Uterus (tissue), 4 donors: ENCODE results near the gene LYPD6B. TPM values are rescaled to one million over a fixed set of nuclear protein-coding genes. Genes with fewer than 3 reads are reported as not detected.

ENCODE experiments used
- DNase-seq, 2 donors: peaks; one replicate each; pipeline ENCODE4 v3.0.0-alpha.2; 2019 to 2020
- H3K27ac ChIP-seq, 2 donors: fragments of 200-600 bp; sonication (generic); 1 replicate in 1 of 2; 2 replicates in 1 of 2; pipeline ENCODE4 v1.5.1; 2016 to 2018
- H3K27me3 ChIP-seq, 2 donors: fragments of 200-600 bp; sonication (generic); one replicate each; pipeline ENCODE4 v1.5.1; 2018 to 2019; ENCODE audit warnings: control low read depth in 1 of 2
- H3K36me3 ChIP-seq, 2 donors: fragments of 200-600 bp; sonication (generic); one replicate each; pipeline ENCODE4 v1.5.1; 2019; ENCODE audit warnings: control low read depth in 1 of 2
- H3K4me1 ChIP-seq, 2 donors: fragments of 200-600 bp; sonication (generic); one replicate each; pipeline ENCODE4 v1.5.1; 2018 to 2019; ENCODE audit warnings: control low read depth in 1 of 2
- H3K4me3 ChIP-seq, 2 donors: fragments of 200-600 bp; sonication (generic); 1 replicate in 1 of 2; 2 replicates in 1 of 2; pipeline ENCODE4 v1.5.1; 2018 to 2019; ENCODE audit warnings: mild to moderate bottlenecking in 1 of 2
- H3K9me3 ChIP-seq, 2 donors: fragments of 200-600 bp; sonication (generic); one replicate each; pipeline ENCODE4 v1.5.1; 2019; ENCODE audit warnings: control low read depth in 1 of 2
- POLR2A ChIP-seq, 2 donors: fragments of 450-650 bp; IDR thresholded peaks; one replicate each; pipeline ENCODE4 v1.6.1; 2016; ENCODE audit warnings: antibody characterized with exemption in 2 of 2, mild to moderate bottlenecking in 1 of 2, moderate library complexity in 1 of 2
- intact Hi-C: fragments of 100-400 bp; cut with DNase I; formaldehyde crosslinking; loops from one replicate; pipeline ENCODE4 v1.15.1; 2023; ENCODE audit warnings: low total_unique reads
- total RNA-seq, 4 donors: library from RNA; depleted of rRNA in 3 of 4; stranded (reverse); fragments of >200 nt in 3 of 4; gene quantifications; one replicate each; pipeline versions ENCODE4 v1.1.0 to v1.2.4, GENCODE V29; 2014 to 2023
- TF ChIP-seq, protein P1 (sequence below), 4 experiments: fragments of 200-600 bp in 2 of 4; fragments of 450-650 bp in 2 of 4; sonication (generic) in 2 of 4; IDR thresholded peaks; one replicate each; pipeline ENCODE4 v1.5.1; 2016 to 2019; ENCODE audit warnings: antibody characterized with exemption in 4 of 4, mild to moderate bottlenecking in 2 of 4, moderate library complexity in 1 of 4
- donor health status: DM: yes; HTN: yes; CAD: no.

LYPD6B gene
- total RNA-seq, 4 donors from 2014 or later = 0.27 to 9.8 TPM; not detected in 2

- Histone ChIP-seq H3K27ac (no peak overlapping the region), H3K9me3 (no peaks in the 10 kb centered on the region), H3K4me3 (no peak overlapping the region), H3K36me3 (no peaks in the 10 kb centered on the region), H3K27me3 (no peaks in the 10 kb centered on the region), H3K4me1 (no peaks in the 10 kb centered on the region)
- DNase-seq = no peak
- intact Hi-C loops = no loop called here
- no peak for TF ChIP-seq POLR2A (IDR thresholded peaks at IDR 0.05)
- TF ChIP-seq, protein P1, sequence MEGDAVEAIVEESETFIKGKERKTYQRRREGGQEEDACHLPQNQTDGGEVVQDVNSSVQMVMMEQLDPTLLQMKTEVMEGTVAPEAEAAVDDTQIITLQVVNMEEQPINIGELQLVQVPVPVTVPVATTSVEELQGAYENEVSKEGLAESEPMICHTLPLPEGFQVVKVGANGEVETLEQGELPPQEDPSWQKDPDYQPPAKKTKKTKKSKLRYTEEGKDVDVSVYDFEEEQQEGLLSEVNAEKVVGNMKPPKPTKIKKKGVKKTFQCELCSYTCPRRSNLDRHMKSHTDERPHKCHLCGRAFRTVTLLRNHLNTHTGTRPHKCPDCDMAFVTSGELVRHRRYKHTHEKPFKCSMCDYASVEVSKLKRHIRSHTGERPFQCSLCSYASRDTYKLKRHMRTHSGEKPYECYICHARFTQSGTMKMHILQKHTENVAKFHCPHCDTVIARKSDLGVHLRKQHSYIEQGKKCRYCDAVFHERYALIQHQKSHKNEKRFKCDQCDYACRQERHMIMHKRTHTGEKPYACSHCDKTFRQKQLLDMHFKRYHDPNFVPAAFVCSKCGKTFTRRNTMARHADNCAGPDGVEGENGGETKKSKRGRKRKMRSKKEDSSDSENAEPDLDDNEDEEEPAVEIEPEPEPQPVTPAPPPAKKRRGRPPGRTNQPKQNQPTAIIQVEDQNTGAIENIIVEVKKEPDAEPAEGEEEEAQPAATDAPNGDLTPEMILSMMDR (IDR thresholded peaks at IDR 0.05) = no peak
Measured at GRCh38 chr2:149136111-149136510, 97.6 kb downstream of the LYPD6B start.

GRCh38 chr2:149141046-149141445, 102.5 kb downstream of the LYPD6B start:
- Histone ChIP-seq H3K9me3 (no peaks in the 10 kb centered on the region), H3K4me1 (no peaks in the 10 kb centered on the region), H3K27me3 (no peaks in the 10 kb centered on the region), H3K4me3 (no peak overlapping the region), H3K36me3 (no peaks in the 10 kb centered on the region), H3K27ac (no peak overlapping the region)
- DNase-seq = no peak
- TF ChIP-seq POLR2A (IDR thresholded peaks at IDR 0.05) = no peak
- TF ChIP-seq, protein P1 (IDR thresholded peaks at IDR 0.05) = no peak
- intact Hi-C loops = no loop called here

DNA sequence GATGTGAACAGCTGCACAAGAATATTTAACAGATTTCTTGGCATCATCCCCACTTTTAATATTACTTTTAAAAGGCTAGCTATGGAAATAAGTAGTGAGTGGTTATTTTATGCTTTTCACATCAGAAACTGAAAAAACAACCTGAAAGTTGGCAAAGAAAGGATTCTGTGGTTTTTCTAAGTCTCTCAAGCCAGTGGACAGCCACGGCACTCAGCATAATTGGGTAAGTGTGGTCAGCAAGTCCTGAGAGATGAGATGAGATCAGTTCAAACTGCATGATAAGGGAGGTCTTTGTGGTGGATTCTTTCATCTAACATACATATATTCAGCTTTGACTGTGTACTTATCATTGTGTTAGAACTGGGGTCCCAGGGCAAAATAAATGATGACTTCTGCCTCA, 105.2 kb downstream of the LYPD6B start:
- no peak for DNase-seq
- no peak for TF ChIP-seq POLR2A (IDR thresholded peaks at IDR 0.05)
- TF ChIP-seq, protein P1 (IDR thresholded peaks at IDR 0.05) = no peak
- intact Hi-C loops = no loop called here

DNA sequence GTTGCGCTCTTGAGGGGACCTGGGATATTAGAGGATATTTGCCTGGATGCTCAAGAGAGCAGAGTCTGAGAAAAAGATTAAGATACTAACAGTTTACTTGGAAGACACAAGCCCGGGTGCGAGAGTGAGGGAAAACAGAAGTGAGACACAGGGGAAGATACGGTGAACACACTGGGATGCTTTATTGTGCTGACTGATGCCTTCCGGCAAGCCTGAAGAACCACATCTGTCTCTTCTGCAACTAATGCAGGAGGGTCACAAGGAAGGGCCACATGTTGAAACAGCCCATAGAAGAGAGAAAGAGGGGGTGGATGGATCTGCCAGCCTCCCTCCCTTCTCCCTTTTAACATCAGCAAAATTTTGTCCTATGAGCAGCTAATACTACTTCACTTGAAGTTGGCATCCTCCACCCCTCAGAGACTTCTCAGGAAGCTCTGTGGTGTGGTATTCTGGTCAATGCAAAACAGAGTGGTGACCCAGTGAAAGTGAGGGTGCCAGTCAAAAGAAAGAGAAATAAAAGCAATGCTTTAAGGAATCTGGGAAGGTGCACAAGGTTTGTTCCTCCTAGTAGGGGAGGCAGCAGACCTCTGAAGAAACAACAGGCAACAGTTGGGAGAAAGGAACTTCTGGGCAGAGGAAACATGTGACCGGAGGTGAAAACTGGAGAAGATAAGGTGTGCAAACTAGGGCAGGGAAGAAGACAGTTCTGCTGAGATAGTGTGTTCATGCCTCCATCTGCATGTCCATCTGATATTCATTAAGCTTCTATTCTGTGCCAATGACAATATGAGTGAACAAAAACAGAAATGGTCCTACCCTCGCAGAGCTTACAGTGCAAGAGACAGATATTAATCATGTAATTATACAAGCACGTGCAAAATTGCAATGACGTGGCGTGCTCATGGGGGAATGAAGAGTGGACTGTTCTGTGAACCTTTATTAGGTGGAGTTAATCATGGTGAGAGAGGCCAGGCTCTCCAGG, 107.1 kb downstream of the LYPD6B start:
- Histone ChIP-seq H3K4me3 (no peak overlapping the region), H3K27me3 (no peaks in the 10 kb centered on the region), H3K9me3 (no peaks in the 10 kb centered on the region), H3K36me3 (no peaks in the 10 kb centered on the region), H3K4me1 (no peaks in the 10 kb centered on the region), H3K27ac (no peak overlapping the region)
- TF ChIP-seq, protein P1 (IDR thresholded peaks at IDR 0.05) = no peak
- no peak for TF ChIP-seq POLR2A (IDR thresholded peaks at IDR 0.05)
- no peak for DNase-seq
- intact Hi-C loops = no loop called here

More for the DNA sequence above, 105.2 kb downstream of the LYPD6B start:
- H3K36me3 ChIP-seq = no peaks in the 10 kb centered on the region
- H3K4me3 ChIP-seq = no peak overlapping the region
- no peak overlapping the region for H3K27ac ChIP-seq
- H3K4me1 ChIP-seq = no peaks in the 10 kb centered on the region
- no peaks in the 10 kb centered on the region for H3K27me3 ChIP-seq
- H3K9me3 ChIP-seq = no peaks in the 10 kb centered on the region

GRCh38 chr2:149146876-149147275, 108.4 kb downstream of the LYPD6B start:
- no peak overlapping the region for H3K27ac ChIP-seq
- TF ChIP-seq, protein P1 (IDR thresholded peaks at IDR 0.05) = no peak
- no peak for TF ChIP-seq POLR2A (IDR thresholded peaks at IDR 0.05)
- H3K4me1 ChIP-seq = no peaks in the 10 kb centered on the region
- DNase-seq = no peak
- H3K36me3 ChIP-seq = no peaks in the 10 kb centered on the region
- H3K4me3 ChIP-seq = no peak overlapping the region
- intact Hi-C loops = no loop called here
- H3K9me3 ChIP-seq = no peaks in the 10 kb centered on the region
- no peaks in the 10 kb centered on the region for H3K27me3 ChIP-seq
